ENCODE data around the gene POU3F2.

The POU3F2 gene

GRCh38 chr6:98840996-98841513 lies 6.7 kb downstream of the POU3F2 start:
- TF ChIP-seq ZFX (IDR thresholded peaks at IDR 0.05) = no peak
- no peak for TF ChIP-seq CTCF (conservative IDR thresholded peaks at IDR 0.05)

GRCh38 chr6:98841621-98842341 lies 7.4 kb downstream of the POU3F2 start:
- TF ChIP-seq CTCF (conservative IDR thresholded peaks at IDR 0.05) = no peak
- TF ChIP-seq ZFX (IDR thresholded peaks at IDR 0.05) = no peak
- no peak overlapping the region for H3K27ac ChIP-seq

More at GRCh38 chr6:98840996-98841513, 6.7 kb downstream of the POU3F2 start:
- no peak overlapping the region for H3K27ac ChIP-seq

GRCh38 chr6:98842342-98843180 lies 8.2 kb downstream of the POU3F2 start:
- no peak overlapping the region for H3K27ac ChIP-seq
- TF ChIP-seq CTCF (conservative IDR thresholded peaks at IDR 0.05) (no peak), ZFX (IDR thresholded peaks at IDR 0.05) (no peak)

GRCh38 chr6:98843271-98844243 lies 9.2 kb downstream of the POU3F2 start:
- TF ChIP-seq CTCF (conservative IDR thresholded peaks at IDR 0.05) = no peak
- TF ChIP-seq ZFX (IDR thresholded peaks at IDR 0.05) = no peak
- H3K27ac ChIP-seq = no peak overlapping the region

GRCh38 chr6:98844244-98845210 lies 10.2 kb downstream of the POU3F2 start:
- H3K27ac ChIP-seq = no peak overlapping the region
- TF ChIP-seq CTCF (conservative IDR thresholded peaks at IDR 0.05) (no peak), ZFX (IDR thresholded peaks at IDR 0.05) (no peak)
